Pancreas (tissue), 10 donors: ENCODE data around the gene DNM2. TPM values are rescaled to one million over a fixed set of nuclear protein-coding genes. Genes with fewer than 3 reads are reported as not detected.

Experiments
- ATAC-seq, 4 donors: fragments of 200-7000 bp; cut with Tn5 transposase; one replicate each; pipeline versions ENCODE4 v1.8.0 to v1.9.1; 2020; ENCODE audit warnings: mild to moderate bottlenecking in 4 of 4, moderate library complexity in 4 of 4
- DNase-seq, 6 donors: peaks; one replicate each; pipeline ENCODE4 v3.0.0-alpha.2; 2020
- FAIRE-seq: peaks from 2 replicates; lab custom pipeline; 2012; peaks lifted over from hg19 to GRCh38; lab: Jason Lieb, UNC
- H3K27ac ChIP-seq, 4 donors: fragments of 200-600 bp; sonication (generic); 1 replicate in 3 of 4; 2 replicates in 1 of 4; pipeline versions ENCODE4 v1.5.0 to v1.8.0; 2020
- H3K27me3 ChIP-seq, 4 donors: fragments of 200-600 bp; one replicate each; pipeline ENCODE4 v1.8.0; 2021
- H3K36me3 ChIP-seq, 3 donors: fragments of 200-600 bp; sonication (generic) in 1 of 3; one replicate each; pipeline versions ENCODE4 v1.5.0 to v1.8.0; 2020 to 2021
- H3K4me1 ChIP-seq, 3 donors: fragments of 200-600 bp; one replicate each; pipeline ENCODE4 v1.8.0; 2021
- H3K4me3 ChIP-seq, 4 donors: fragments of 200-600 bp; sonication (generic) in 2 of 4; one replicate each; pipeline versions ENCODE4 v1.5.0 to v1.8.0; 2020 to 2021
- H3K9me3 ChIP-seq, 4 donors: fragments of 200-600 bp; one replicate each; pipeline ENCODE4 v1.8.0; 2021
- WGBS, 2 donors: extraction: QIAGEN DNeasy Blood & Tissue Kit; methylation state at CpG; one replicate each; pipeline ENCODE4 v1.1.7; 2013; 5-methylcytosine and 5-hydroxymethylcytosine counted together
- intact Hi-C, 3 donors: fragments of 100-400 bp; cut with DNase I; formaldehyde crosslinking; loops; one replicate each; pipeline versions ENCODE4 v1.11.1 to v1.14.2; 2022
- polyA plus RNA-seq, 2 donors: library from polyadenylated mRNA; stranded (reverse); fragments of 200-250 nt; gene quantifications; one replicate each; pipeline ENCODE4 v1.2.3, GENCODE V29; 2013
- total RNA-seq, 6 donors: library from RNA; stranded (reverse); fragmentation: NEBNext Ultra II Directional in 4 of 6; extraction: Animal tissue kit (Norgen Biotek cat#: 25700) in 4 of 6; gene quantifications; one replicate each; pipeline versions ENCODE4 v1.2.1 to v1.2.4, GENCODE V29; 2021 to 2023
- TF ChIP-seq, protein P1 (sequence below), 4 donors: fragments of 200-600 bp; sonication (generic) in 3 of 4; IDR thresholded peaks; one replicate each; pipeline versions ENCODE4 v1.5.0 to v1.8.0; 2021; ENCODE audit warnings: antibody characterized with exemption in 4 of 4
- donor health status: healthy with polysubstance abuse.
- donor health status: DM: no; HTN: no; CAD: no; lungs with moderate emphysema.
- donor health status: DM: no; HTN: no; CAD: no.
- donor health status: control.
- donor health status: control.
- donor health status: Bipolar disorder and iron deficiency.
- donor health status: DM: yes; HTN: yes; CAD: no.
- donor health status: DM: no; HTN: no; CAD: no.
- donor health status: DM: no; HTN: no; CAD: no.
- donor health status: DM: yes; HTN: yes; CAD: no.

Gene DNM2
- total and polyA plus RNA-seq, 8 donors: 52.5 to 115 (median 88.6) TPM

- DNase-seq: peak in 1 of 6 donors; percentile 58
These were observed 105.8 kb downstream of the DNM2 start for GRCh38 chr19:10823690-10824089.

GRCh38 chr19:10826231-10826630 lies 108.4 kb downstream of the DNM2 start:
- DNase-seq: peak in 1 of 6 donors; percentile 21
- TF ChIP-seq, protein P1, sequence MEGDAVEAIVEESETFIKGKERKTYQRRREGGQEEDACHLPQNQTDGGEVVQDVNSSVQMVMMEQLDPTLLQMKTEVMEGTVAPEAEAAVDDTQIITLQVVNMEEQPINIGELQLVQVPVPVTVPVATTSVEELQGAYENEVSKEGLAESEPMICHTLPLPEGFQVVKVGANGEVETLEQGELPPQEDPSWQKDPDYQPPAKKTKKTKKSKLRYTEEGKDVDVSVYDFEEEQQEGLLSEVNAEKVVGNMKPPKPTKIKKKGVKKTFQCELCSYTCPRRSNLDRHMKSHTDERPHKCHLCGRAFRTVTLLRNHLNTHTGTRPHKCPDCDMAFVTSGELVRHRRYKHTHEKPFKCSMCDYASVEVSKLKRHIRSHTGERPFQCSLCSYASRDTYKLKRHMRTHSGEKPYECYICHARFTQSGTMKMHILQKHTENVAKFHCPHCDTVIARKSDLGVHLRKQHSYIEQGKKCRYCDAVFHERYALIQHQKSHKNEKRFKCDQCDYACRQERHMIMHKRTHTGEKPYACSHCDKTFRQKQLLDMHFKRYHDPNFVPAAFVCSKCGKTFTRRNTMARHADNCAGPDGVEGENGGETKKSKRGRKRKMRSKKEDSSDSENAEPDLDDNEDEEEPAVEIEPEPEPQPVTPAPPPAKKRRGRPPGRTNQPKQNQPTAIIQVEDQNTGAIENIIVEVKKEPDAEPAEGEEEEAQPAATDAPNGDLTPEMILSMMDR (IDR thresholded peaks at IDR 0.05): no peak
- intact Hi-C loops: no loop called here
- Histone ChIP-seq H3K27ac (no peak overlapping the region), H3K4me1 (no peaks in the 10 kb centered on the region), H3K4me3 (no peak overlapping the region), H3K36me3 (peaks cover 2 to 68% (median 12%) of the 10 kb centered on the region in 3 donors), H3K27me3 (no peaks in the 10 kb centered on the region), H3K9me3 (no peaks in the 10 kb centered on the region)
- 89 to 90% methylated on average over 7 of the region's 7 CpGs for WGBS, 2 donors
- no peak for ATAC-seq
- FAIRE-seq: no peak

More at GRCh38 chr19:10823690-10824089, 105.8 kb downstream of the DNM2 start:
- 93 to 94% methylated on average over 12 of the region's 12 CpGs for WGBS, 2 donors
- intact Hi-C loops: no loop called here
- FAIRE-seq (no peak), ATAC-seq (no peak)
- Histone ChIP-seq H3K4me3 (no peak overlapping the region), H3K9me3 (no peaks in the 10 kb centered on the region), H3K36me3 (peaks cover 0 to 67% (median 12%) of the 10 kb centered on the region in 3 donors), H3K27me3 (no peaks in the 10 kb centered on the region), H3K4me1 (no peaks in the 10 kb centered on the region), H3K27ac (no peak overlapping the region)
- TF ChIP-seq, protein P1 (IDR thresholded peaks at IDR 0.05): no peak

- DNase-seq (peak in 1 of 6 donors; percentile 5), ATAC-seq (no peak), FAIRE-seq (no peak)
- Histone ChIP-seq H3K36me3 (peaks cover 2 to 66% (median 12%) of the 10 kb centered on the region in 3 donors), H3K4me3 (no peak overlapping the region), H3K27ac (no peak overlapping the region), H3K9me3 (no peaks in the 10 kb centered on the region), H3K27me3 (no peaks in the 10 kb centered on the region), H3K4me1 (no peaks in the 10 kb centered on the region)
- intact Hi-C loops: no loop called here
- TF ChIP-seq, protein P1 (IDR thresholded peaks at IDR 0.05): no peak
- 90 to 94% methylated on average over 6 of the region's 6 CpGs for WGBS, 2 donors
These were observed 109.0 kb downstream of the DNM2 start for GRCh38 chr19:10826846-10827245.

GRCh38 chr19:10828981-10829821 lies 111.3 kb downstream of the DNM2 start:
- H3K4me1 ChIP-seq: no peaks in the 10 kb centered on the region
- TF ChIP-seq, protein P1 (IDR thresholded peaks at IDR 0.05): no peak
- peaks cover 2 to 59% (median 12%) of the 10 kb centered on the region in 3 donors for H3K36me3 ChIP-seq
- no peaks in the 10 kb centered on the region for H3K27me3 ChIP-seq
- FAIRE-seq (no peak), ATAC-seq (peak in 2 of 4 donors; percentile 4), DNase-seq (peak in 1 of 6 donors; percentile 72)
- 92 to 93% methylated on average over 25 to 26 of the region's 26 CpGs for WGBS, 2 donors
- H3K4me3 ChIP-seq: no peak overlapping the region
- intact Hi-C loops: no loop called here
- H3K9me3 ChIP-seq: no peaks in the 10 kb centered on the region
- no peak overlapping the region for H3K27ac ChIP-seq
